IMR-90 (cell line): ENCODE results near the gene EVL.

Experiments
- BHLHE40 ChIP-seq: fragments of 150-350 bp; IDR thresholded peaks from 2 replicates; pipeline ENCODE4 v1.6.1; 2016; ENCODE audit warnings: mild to moderate bottlenecking, low read depth, low read length
- CEBPB ChIP-seq: IDR thresholded peaks from 2 replicates; pipeline ENCODE4 v1.6.1; 2012; ENCODE audit warnings: low read depth, low read length, improper control_type of control experiment
- CHD1 ChIP-seq: IDR thresholded peaks from 2 replicates; pipeline ENCODE4 v1.6.1; 2012; ENCODE audit warnings: low read depth, low read length, improper control_type of control experiment
- CTCF ChIP-seq: conservative IDR thresholded peaks from 2 replicates; pipeline ENCODE4 v1.5.1; 2012; ENCODE audit warnings: mild to moderate bottlenecking, low read depth, low read length, improper control_type of control experiment
- ELK1 ChIP-seq: fragments of 150-350 bp; IDR thresholded peaks from 2 replicates; pipeline ENCODE4 v1.6.1; 2016; ENCODE audit warnings: low read depth, mild to moderate bottlenecking, low read length, moderate library complexity, borderline replicate concordance
- FOS ChIP-seq: fragments of 150-350 bp; IDR thresholded peaks from 2 replicates; pipeline ENCODE4 v1.6.1; 2016; ENCODE audit warnings: low read depth, low read length
- MAFK ChIP-seq: IDR thresholded peaks from 2 replicates; pipeline ENCODE4 v1.6.1; 2012; ENCODE audit warnings: low read depth, low read length, improper control_type of control experiment
- MAZ ChIP-seq: IDR thresholded peaks from 2 replicates; pipeline ENCODE4 v1.6.1; 2012; ENCODE audit warnings: low read depth, mild to moderate bottlenecking, low read length, improper control_type of control experiment, moderate library complexity, borderline replicate concordance
- MXI1 ChIP-seq: IDR thresholded peaks from 2 replicates; pipeline ENCODE4 v1.6.1; 2012; ENCODE audit warnings: low read depth, mild to moderate bottlenecking, low read length, moderate library complexity, borderline replicate concordance
- POLR2A ChIP-seq: IDR thresholded peaks from 2 replicates; pipeline ENCODE4 v1.6.1; 2012; ENCODE audit warnings: mild to moderate bottlenecking, low read depth, low read length
- RAD21 ChIP-seq: IDR thresholded peaks from 2 replicates; pipeline ENCODE4 v1.6.1; 2012; ENCODE audit warnings: low read length, improper control_type of control experiment
- RCOR1 ChIP-seq: IDR thresholded peaks from 2 replicates; pipeline ENCODE4 v1.6.1; 2012; ENCODE audit warnings: mild to moderate bottlenecking, low read length, improper control_type of control experiment; ENCODE audit not compliant: insufficient replicate concordance
- RFX5 ChIP-seq: IDR thresholded peaks from 2 replicates; pipeline ENCODE4 v1.8.0; 2012; ENCODE audit warnings: low read depth, mild to moderate bottlenecking, low read length, moderate library complexity
- TF ChIP-seq, protein P1 (sequence below): fragments of 150-350 bp; IDR thresholded peaks from 2 replicates; pipeline ENCODE4 v1.6.1; 2017; ENCODE audit warnings: mild to moderate bottlenecking, antibody characterized with exemption, low read length, low read depth

DNA sequence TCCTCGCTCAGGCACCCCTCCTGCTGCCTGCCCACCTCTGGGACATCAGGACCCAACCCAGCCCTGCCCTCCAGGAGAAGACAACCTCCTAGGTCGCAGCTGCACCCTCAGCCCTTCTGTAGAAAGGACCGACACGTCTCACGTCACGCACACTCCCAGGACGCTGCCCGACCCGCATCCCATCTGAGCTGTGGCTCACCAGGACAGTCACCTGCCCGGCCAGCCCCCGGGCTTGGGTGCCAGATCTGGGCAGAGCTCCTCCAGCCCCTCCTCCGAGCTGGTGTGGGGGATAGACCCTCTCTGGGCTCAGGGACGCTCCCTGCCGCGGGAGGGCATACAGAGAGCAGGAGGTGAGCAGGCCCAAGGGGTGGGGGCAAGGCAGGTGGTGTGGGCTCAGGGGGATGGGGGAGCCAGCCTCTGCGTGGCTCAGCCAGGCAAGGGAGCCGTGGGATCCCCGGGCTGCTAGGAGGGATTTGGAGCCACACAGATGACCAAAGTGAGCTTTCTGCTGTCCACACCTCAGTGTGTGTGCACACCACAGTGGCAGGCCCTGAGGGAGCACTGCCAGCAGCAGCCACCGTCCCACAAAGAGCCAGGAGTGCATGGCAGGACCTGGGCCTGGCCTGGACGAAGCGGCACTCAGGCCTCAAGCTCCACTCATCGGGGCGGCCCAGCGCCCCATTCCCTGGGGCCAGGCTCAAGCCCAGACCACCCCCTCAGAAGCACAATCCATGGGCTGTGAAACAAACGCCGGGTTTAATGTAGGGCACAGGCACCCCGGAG, 80.7 kb downstream of the EVL start:
- TF ChIP-seq CTCF: no peak
- no peak for TF ChIP-seq BHLHE40
- TF ChIP-seq CEBPB: no peak
- no peak for TF ChIP-seq RFX5
- TF ChIP-seq MXI1: no peak
- no peak for TF ChIP-seq RAD21
- TF ChIP-seq POLR2A: no peak
- no peak for TF ChIP-seq MAZ
- no peak for TF ChIP-seq ELK1
- no peak for TF ChIP-seq RCOR1
- no peak for TF ChIP-seq CHD1
- no peak for TF ChIP-seq FOS
- TF ChIP-seq, protein P1, sequence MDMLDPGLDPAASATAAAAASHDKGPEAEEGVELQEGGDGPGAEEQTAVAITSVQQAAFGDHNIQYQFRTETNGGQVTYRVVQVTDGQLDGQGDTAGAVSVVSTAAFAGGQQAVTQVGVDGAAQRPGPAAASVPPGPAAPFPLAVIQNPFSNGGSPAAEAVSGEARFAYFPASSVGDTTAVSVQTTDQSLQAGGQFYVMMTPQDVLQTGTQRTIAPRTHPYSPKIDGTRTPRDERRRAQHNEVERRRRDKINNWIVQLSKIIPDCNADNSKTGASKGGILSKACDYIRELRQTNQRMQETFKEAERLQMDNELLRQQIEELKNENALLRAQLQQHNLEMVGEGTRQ: no peak
- no peak for TF ChIP-seq MAFK
